K562 (cell line): Measurements from ENCODE around the gene AGPAT2. TPM values are rescaled to one million over a fixed set of nuclear protein-coding genes. Genes with fewer than 3 reads are reported as not detected.

Source experiments
- CAMTA2 ChIP-seq: fragments of 250-450 bp; sonication (Bioruptor Pico); conservative IDR thresholded peaks from 2 replicates; pipeline ENCODE4 v1.5.1; 2022
- ERF ChIP-seq: fragments of 450-650 bp; formaldehyde crosslinking; IDR thresholded peaks from 2 replicates; pipeline ENCODE4 v1.4.0; 2020; ENCODE audit warnings: mild to moderate bottlenecking, mixed read lengths
- FOXA1 ChIP-seq: fragments of 450-650 bp; IDR thresholded peaks from 2 replicates; pipeline ENCODE4 v1.6.1; 2016; ENCODE audit warnings: mild to moderate bottlenecking, borderline replicate concordance
- ILK ChIP-seq: fragments of 450-650 bp; IDR thresholded peaks from 2 replicates; pipeline ENCODE4 v1.6.1; 2016; ENCODE audit warnings: missing genetic modification characterization, low read depth, mild to moderate bottlenecking, missing compliant biosample characterization, moderate library complexity, borderline replicate concordance
- JUND ChIP-seq, 2 experiments: IDR thresholded peaks; 2 replicates in 1 of 2; 3 replicates in 1 of 2; pipeline ENCODE4 v1.6.1; 2011; ENCODE audit warnings: borderline replicate concordance in 2 of 2, low read depth in 2 of 2, low read length in 2 of 2, improper control_type of control experiment in 1 of 2, missing biosample characterization in 1 of 2, missing genetic modification characterization in 1 of 2, missing genetic modification reagents in 1 of 2
- KLF6 ChIP-seq: fragments of 250-450 bp; sonication (Bioruptor Pico); IDR thresholded peaks from 2 replicates; pipeline ENCODE4 v1.4.0; 2020; ENCODE audit warnings: mild to moderate bottlenecking, moderate library complexity, borderline replicate concordance
- NCOA6 ChIP-seq: fragments of 450-650 bp; IDR thresholded peaks from 2 replicates; pipeline ENCODE4 v1.6.1; 2017; ENCODE audit warnings: mild to moderate bottlenecking
- POLR3G ChIP-seq: IDR thresholded peaks from 2 replicates; pipeline ENCODE4 v1.6.1; 2011; ENCODE audit not compliant: insufficient read length, insufficient replicate concordance; ENCODE audit errors: extremely low read depth
- PREB ChIP-seq: sonication (generic); formaldehyde crosslinking; IDR thresholded peaks from 2 replicates; pipeline ENCODE4 v1.8.1; 2023; ENCODE audit warnings: mild to moderate bottlenecking, missing genetic modification reagents
- SAFB2 ChIP-seq: fragments of 200-400 bp; formaldehyde crosslinking; IDR thresholded peaks from 2 replicates; pipeline ENCODE4 v1.6.1; 2018; ENCODE audit warnings: borderline replicate concordance, low read length, low read depth, moderate library complexity; ENCODE audit not compliant: severe bottlenecking
- SIN3A ChIP-seq, 2 experiments: fragments of 150-350 bp in 1 of 2; IDR thresholded peaks; 2 replicates each; pipeline ENCODE4 v1.6.1; 2011 to 2016; ENCODE audit warnings: borderline replicate concordance in 2 of 2, low read depth in 2 of 2, low read length in 2 of 2, mild to moderate bottlenecking in 2 of 2, moderate library complexity in 2 of 2; ENCODE audit not compliant: control insufficient read depth in 1 of 2
- TCF7L2 ChIP-seq: fragments of 150-350 bp; IDR thresholded peaks from 2 replicates; pipeline ENCODE4 v1.6.1; 2016; ENCODE audit warnings: low read depth, mild to moderate bottlenecking, low read length, moderate library complexity
- UBTF ChIP-seq, 2 experiments: IDR thresholded peaks; 2 replicates each; pipeline ENCODE4 v1.6.1; 2012; ENCODE audit warnings: improper control_type of control experiment in 2 of 2, low read depth in 2 of 2, low read length in 2 of 2, borderline replicate concordance in 1 of 2
- ZNF121 ChIP-seq: sonication (generic); formaldehyde crosslinking; conservative IDR thresholded peaks from 2 replicates; pipeline ENCODE4 v1.8.0; 2022; ENCODE audit warnings: missing genetic modification reagents
- ZNF140 ChIP-seq: fragments of 250-450 bp; sonication (Bioruptor Pico); IDR thresholded peaks from 2 replicates; pipeline ENCODE4 v1.8.0; 2021; ENCODE audit warnings: moderate library complexity, mild to moderate bottlenecking, inconsistent platforms
- ZNF165 ChIP-seq: fragments of 250-450 bp; sonication (Bioruptor Pico); IDR thresholded peaks from 2 replicates; pipeline ENCODE4 v1.4.0; 2020; ENCODE audit warnings: borderline replicate concordance
- ZNF24 ChIP-seq: fragments of 450-650 bp; IDR thresholded peaks from 2 replicates; pipeline ENCODE4 v1.6.1; 2016
- ZNF324 ChIP-seq: fragments of 250-450 bp; sonication (Bioruptor Pico); IDR thresholded peaks from 2 replicates; pipeline ENCODE4 v1.4.0; 2020; ENCODE audit warnings: mild to moderate bottlenecking
- ZNF764 ChIP-seq: fragments of 250-450 bp; sonication (Bioruptor Pico); IDR thresholded peaks from 2 replicates; pipeline ENCODE4 v1.4.0; 2020; ENCODE audit warnings: low read depth, mild to moderate bottlenecking, moderate library complexity
- polyA plus RNA-seq, 8 experiments: library from polyadenylated mRNA; depleted of rRNA in 4 of 8; stranded (reverse) in 5 of 8; unstranded in 3 of 8; fragments of >200 nt; fragmentation: Nextera tagmentation in 2 of 8; fragmentation: Illumina TruSeq in 1 of 8; extraction: Ambion mirVana in 2 of 8; extraction: Trizol in 1 of 8; gene quantifications; 2 replicates each; pipeline versions ENCODE4 v1.2.1 to v1.2.3, GENCODE V29; 2011 to 2014; ENCODE audit warnings: inconsistent platforms in 1 of 8, missing spikeins in 1 of 8
- total RNA-seq, 7 experiments: library from RNA; depleted of rRNA in 6 of 7; stranded (reverse); fragments of >200 nt in 6 of 7; fragmentation: Illumina TruSeq in 2 of 7; extraction: Trizol in 2 of 7; gene quantifications; 2 replicates each; pipeline versions ENCODE4 v1.2.1 to v1.2.3, GENCODE V29; 2011 to 2021; ENCODE audit warnings: low replicate concordance in 1 of 7
- TF ChIP-seq, protein P1 (sequence below): fragments of 150-350 bp; conservative IDR thresholded peaks from 2 replicates; pipeline ENCODE4 v1.6.1; 2014; ENCODE audit warnings: low read length
- TF ChIP-seq, protein P2 (sequence below): fragments of 250-450 bp; sonication (Bioruptor Pico); IDR thresholded peaks from 2 replicates; pipeline ENCODE4 v1.6.1; 2021; ENCODE audit warnings: mild to moderate bottlenecking

Gene AGPAT2
- total and polyA plus RNA-seq, 9 of the 15 experiments (the other 6 are each of a cell fraction or from before 2014, with no cell fraction given), result 0.13 to 54.5 (median 23.9) TPM

- TF ChIP-seq ZNF121 (no peak), ZNF140 (CRISPR knock-in tag) (no peak), TCF7L2 (no peak), SIN3A (IDR thresholded peaks at IDR 0.05; ENCODE audit: borderline replicate concordance in 2 of 2, control insufficient read depth in 1 of 2, low read depth in 2 of 2, low read length in 2 of 2) (no peak), UBTF (IDR thresholded peaks at IDR 0.05; ENCODE audit: borderline replicate concordance in 1 of 2, low read depth in 2 of 2, low read length in 2 of 2) (no peak), ERF (no peak; the same call in 1 of the 2 replicates), POLR3G (no peak), SAFB2 (no peak), NCOA6 (no peak), CAMTA2 (peak; percentile 24; the same call in 1 of the 2 replicates), KLF6 (CRISPR knock-in tag) (no peak), ZNF165 (no peak), ZNF24 (no peak), FOXA1 (no peak), ILK (no peak), ZNF764 (CRISPR knock-in tag) (no peak), JUND (IDR thresholded peaks at IDR 0.05; ENCODE audit: borderline replicate concordance, low read depth, low read length) (no peak), JUND (tag; IDR thresholded peaks at IDR 0.05; ENCODE audit: borderline replicate concordance, low read depth, low read length) (no peak), ZNF324 (no peak), PREB (CRISPR knock-in tag) (no peak)
- TF ChIP-seq, protein P1, sequence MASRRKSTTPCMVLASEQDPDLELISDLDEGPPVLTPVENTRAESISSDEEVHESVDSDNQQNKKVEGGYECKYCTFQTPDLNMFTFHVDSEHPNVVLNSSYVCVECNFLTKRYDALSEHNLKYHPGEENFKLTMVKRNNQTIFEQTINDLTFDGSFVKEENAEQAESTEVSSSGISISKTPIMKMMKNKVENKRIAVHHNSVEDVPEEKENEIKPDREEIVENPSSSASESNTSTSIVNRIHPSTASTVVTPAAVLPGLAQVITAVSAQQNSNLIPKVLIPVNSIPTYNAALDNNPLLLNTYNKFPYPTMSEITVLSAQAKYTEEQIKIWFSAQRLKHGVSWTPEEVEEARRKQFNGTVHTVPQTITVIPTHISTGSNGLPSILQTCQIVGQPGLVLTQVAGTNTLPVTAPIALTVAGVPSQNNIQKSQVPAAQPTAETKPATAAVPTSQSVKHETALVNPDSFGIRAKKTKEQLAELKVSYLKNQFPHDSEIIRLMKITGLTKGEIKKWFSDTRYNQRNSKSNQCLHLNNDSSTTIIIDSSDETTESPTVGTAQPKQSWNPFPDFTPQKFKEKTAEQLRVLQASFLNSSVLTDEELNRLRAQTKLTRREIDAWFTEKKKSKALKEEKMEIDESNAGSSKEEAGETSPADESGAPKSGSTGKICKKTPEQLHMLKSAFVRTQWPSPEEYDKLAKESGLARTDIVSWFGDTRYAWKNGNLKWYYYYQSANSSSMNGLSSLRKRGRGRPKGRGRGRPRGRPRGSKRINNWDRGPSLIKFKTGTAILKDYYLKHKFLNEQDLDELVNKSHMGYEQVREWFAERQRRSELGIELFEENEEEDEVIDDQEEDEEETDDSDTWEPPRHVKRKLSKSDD, result no peak
- TF ChIP-seq, protein P2, sequence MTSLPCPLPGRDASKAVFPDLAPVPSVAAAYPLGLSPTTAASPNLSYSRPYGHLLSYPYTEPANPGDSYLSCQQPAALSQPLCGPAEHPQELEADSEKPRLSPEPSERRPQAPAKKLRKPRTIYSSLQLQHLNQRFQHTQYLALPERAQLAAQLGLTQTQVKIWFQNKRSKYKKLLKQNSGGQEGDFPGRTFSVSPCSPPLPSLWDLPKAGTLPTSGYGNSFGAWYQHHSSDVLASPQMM, result no peak; the same call in 1 of the 2 replicates
Measured at GRCh38 chr9:136673975-136674785, 13.1 kb downstream of the AGPAT2 start (continued).
